ENCODE measurements around the gene RNPC3. TPM values are rescaled to one million over a fixed set of nuclear protein-coding genes. Genes with fewer than 3 reads are reported as not detected.

RNPC3 gene
- total RNA-seq, 4 donors from 2014 or later = 52.7 to 71.1 (median 59.7) TPM

GRCh38 chr1:103582464-103582863 is 57.0 kb downstream of the RNPC3 start:
- no peak for TF ChIP-seq CTCF (IDR thresholded peaks at IDR 0.05; ENCODE audit: low read depth)

- no peak for TF ChIP-seq CTCF (IDR thresholded peaks at IDR 0.05; ENCODE audit: low read depth)
These were observed 58.4 kb downstream of the RNPC3 start for GRCh38 chr1:103583887-103584286.

GRCh38 chr1:103584537-103584936 is 59.0 kb downstream of the RNPC3 start:
- TF ChIP-seq CTCF (IDR thresholded peaks at IDR 0.05; ENCODE audit: low read depth) = no peak

Other genes starting within 250 kb of the RNPC3 start
- gene AMY2B, start 45.9 kb downstream of the RNPC3 start, total RNA-seq = 10 to 100 TPM; 47.1 to 66.3 (median 53.3) TPM
- 1 to 10 TPM in 1 of 4 donors, not detected in 3; 2.5 TPM for gene AMY2A, start 91.7 kb downstream of the RNPC3 start, total RNA-seq
- not detected for gene AMY1A, start 130.1 kb downstream of the RNPC3 start, total RNA-seq
- gene AMY1B, start 170.5 kb downstream of the RNPC3 start, total RNA-seq = not detected
- not detected for gene AMY1C, start 224.2 kb downstream of the RNPC3 start, total RNA-seq